HG03135 (cell line): Measurements from ENCODE around the gene LILRB2.
"Not testable (repeated sequence)": the region's sequence is repeated elsewhere in the genome, so short reads cannot be mapped to it uniquely, and the experiment has no call there.

Experiments
- ATAC-seq: cut with Tn5 transposase; IDR thresholded peaks from one replicate; pipeline ENCODE4 v1.9.1; 2021; ENCODE audit warnings: mild to moderate bottlenecking, moderate library complexity; ENCODE audit not compliant: unreplicated experiment

Gene LILRB2

GRCh38 chr19:54245936-54246335 lies 35.0 kb downstream of the LILRB2 start:
- ATAC-seq = no peak

GRCh38 chr19:54243809-54244208 lies 37.1 kb downstream of the LILRB2 start:
- ATAC-seq = not testable (repeated sequence)

GRCh38 chr19:54242646-54243045 lies 38.3 kb downstream of the LILRB2 start, which contains the start of gene LILRA6:
Gene LILRA6 (minus strand): TSS chr19:54242790.
- ATAC-seq = not testable (repeated sequence)

- not testable (repeated sequence) for ATAC-seq
Observed at GRCh38 chr19:54242234-54242633, 38.7 kb downstream of the LILRB2 start.

GRCh38 chr19:54240372-54241336 lies 40.3 kb downstream of the LILRB2 start:
- not testable (repeated sequence) for ATAC-seq

GRCh38 chr19:54239491-54240371 lies 41.2 kb downstream of the LILRB2 start:
- ATAC-seq = not testable (repeated sequence)

- ATAC-seq = no peak
Observed at GRCh38 chr19:54233941-54234340, 47.0 kb downstream of the LILRB2 start.

GRCh38 chr19:54231077-54231931 lies 49.6 kb downstream of the LILRB2 start:
- ATAC-seq = no peak

GRCh38 chr19:54230031-54230430 lies 50.9 kb downstream of the LILRB2 start:
- ATAC-seq = no peak

GRCh38 chr19:54229146-54229545 lies 51.8 kb downstream of the LILRB2 start:
- ATAC-seq = no peak

- ATAC-seq = not testable (repeated sequence)
Observed at GRCh38 chr19:54224619-54225018, 56.3 kb downstream of the LILRB2 start.

- ATAC-seq = not testable (repeated sequence)
Observed at GRCh38 chr19:54223937-54224281, 57.0 kb downstream of the LILRB2 start.
